ENCODE measurements around the gene HARS1. TPM values are rescaled to one million over a fixed set of nuclear protein-coding genes. Genes with fewer than 3 reads are reported as not detected.
"Not testable (repeated sequence)": the region's sequence is repeated elsewhere in the genome, so short reads cannot be mapped to it uniquely, and the experiment has no call there.

HARS1 gene
- polyA plus RNA-seq, 4 donors = 65.0 to 67.1 (median 66.5) TPM

GRCh38 chr5:140634103-140634502 lies 57.1 kb downstream of the HARS1 start:
- DNase-seq (ENCODE audit: low read depth in 4 of 4, low spot score in 3 of 4) = no peak

GRCh38 chr5:140633501-140633900 lies 57.7 kb downstream of the HARS1 start:
- DNase-seq (ENCODE audit: low read depth in 4 of 4, low spot score in 3 of 4) = no peak

GRCh38 chr5:140633021-140633471 lies 58.1 kb downstream of the HARS1 start, which contains the start of gene CD14:
Gene CD14 (minus strand): TSS chr5:140633175. CDS start chr5:140633071, 104 bp downstream.
- DNase-seq (ENCODE audit: low read depth in 4 of 4, low spot score in 3 of 4) = no peak

- peak in 1 of 4 donors; percentile 3 for DNase-seq (ENCODE audit: low read depth in 4 of 4, low spot score in 3 of 4)
Observed at GRCh38 chr5:140632366-140633020, 58.7 kb downstream of the HARS1 start.

GRCh38 chr5:140631831-140632365 lies 59.3 kb downstream of the HARS1 start:
- peak in 2 of 4 donors; percentile 8 to 14 for DNase-seq (ENCODE audit: low read depth in 4 of 4, low spot score in 3 of 4)

- DNase-seq (ENCODE audit: low read depth in 4 of 4, low spot score in 3 of 4) = no peak
Observed at GRCh38 chr5:140631036-140631417, 60.1 kb downstream of the HARS1 start.

- DNase-seq (ENCODE audit: low read depth in 4 of 4, low spot score in 3 of 4) = no peak
Observed at GRCh38 chr5:140630292-140631035, 60.7 kb downstream of the HARS1 start.

GRCh38 chr5:140628711-140629110 lies 62.5 kb downstream of the HARS1 start:
- DNase-seq (ENCODE audit: low read depth in 4 of 4, low spot score in 3 of 4) = no peak

GRCh38 chr5:140627972-140628371 lies 63.2 kb downstream of the HARS1 start:
- DNase-seq (ENCODE audit: low read depth in 4 of 4, low spot score in 3 of 4) = no peak

- not testable (repeated sequence) for DNase-seq (ENCODE audit: low read depth in 4 of 4, low spot score in 3 of 4)
Observed at GRCh38 chr5:140624886-140625285, 66.3 kb downstream of the HARS1 start.

Other genes with a start within 250 kb of the HARS1 start
- 10 to 100 TPM; 10.4 to 12.5 (median 12.0) TPM for gene EIF4EBP3, start 143.7 kb downstream of the HARS1 start, polyA plus RNA-seq (ENCODE audit: insufficient read length in 4 of 4)
- 10 to 100 TPM; 23.4 to 29.6 (median 26.4) TPM for gene SRA1, start 133.9 kb downstream of the HARS1 start, polyA plus RNA-seq (ENCODE audit: insufficient read length in 4 of 4)
- 10 to 100 TPM; 31.3 to 39.8 (median 33.9) TPM for gene APBB3, start 126.8 kb downstream of the HARS1 start, polyA plus RNA-seq (ENCODE audit: insufficient read length in 4 of 4)
- 10 to 100 TPM; 83.5 to 87.5 (median 85.2) TPM for gene SLC35A4, start 126.5 kb downstream of the HARS1 start, polyA plus RNA-seq (ENCODE audit: insufficient read length in 4 of 4)
- 10 to 100 TPM in 1 of 4 donors, 1 to 10 TPM in 3; 7.3 to 10.0 (median 8.4) TPM for gene CD14, start 58.2 kb downstream of the HARS1 start, polyA plus RNA-seq (ENCODE audit: insufficient read length in 4 of 4)
- 10 to 100 TPM; 15.5 to 18.8 (median 16.9) TPM for gene TMCO6, start 51.9 kb downstream of the HARS1 start, polyA plus RNA-seq (ENCODE audit: insufficient read length in 4 of 4)
- gene NDUFA2, start 43.7 kb downstream of the HARS1 start, polyA plus RNA-seq (ENCODE audit: insufficient read length in 4 of 4) = 100 to 1,000 TPM in 1 of 4 donors, 10 to 100 TPM in 3; 73.4 to 113 (median 79.0) TPM
- gene IK, start 43.5 kb downstream of the HARS1 start, polyA plus RNA-seq (ENCODE audit: insufficient read length in 4 of 4) = 100 to 1,000 TPM; 150 to 164 (median 156) TPM
- 10 to 100 TPM; 13.2 to 15.3 (median 14.3) TPM for gene WDR55, start 26.5 kb downstream of the HARS1 start, polyA plus RNA-seq (ENCODE audit: insufficient read length in 4 of 4)
- gene DND1, start 17.8 kb downstream of the HARS1 start, polyA plus RNA-seq (ENCODE audit: insufficient read length in 4 of 4) = under 1 TPM in 2 of 4 donors, not detected in 2; 0.14 to 0.29 TPM
- gene HARS2, start 85 bp upstream of the HARS1 start, polyA plus RNA-seq (ENCODE audit: insufficient read length in 4 of 4) = 10 to 100 TPM; 42.7 to 47.6 (median 45.9) TPM
- gene ZMAT2, start 9.1 kb upstream of the HARS1 start, polyA plus RNA-seq (ENCODE audit: insufficient read length in 4 of 4) = 100 to 1,000 TPM; 103 to 126 (median 118) TPM
- gene PCDHA1, start 94.8 kb upstream of the HARS1 start, polyA plus RNA-seq (ENCODE audit: insufficient read length in 4 of 4) = under 1 TPM in 1 of 4 donors, not detected in 3; 0.06 TPM
- under 1 TPM; 0.13 to 0.30 (median 0.25) TPM for gene PCDHA2, start 103.5 kb upstream of the HARS1 start, polyA plus RNA-seq (ENCODE audit: insufficient read length in 4 of 4)
- gene PCDHA3, start 109.7 kb upstream of the HARS1 start, polyA plus RNA-seq (ENCODE audit: insufficient read length in 4 of 4) = under 1 TPM; 0.25 to 0.49 (median 0.38) TPM
- 1 to 10 TPM in 2 of 4 donors, under 1 TPM in 2; 0.62 to 1.6 (median 1.1) TPM for gene PCDHA4, start 115.7 kb upstream of the HARS1 start, polyA plus RNA-seq (ENCODE audit: insufficient read length in 4 of 4)
- gene PCDHA5, start 130.2 kb upstream of the HARS1 start, polyA plus RNA-seq (ENCODE audit: insufficient read length in 4 of 4) = under 1 TPM in 3 of 4 donors, not detected in 1; 0.04 to 0.15 (median 0.06) TPM
- gene PCDHA6, start 136.6 kb upstream of the HARS1 start, polyA plus RNA-seq (ENCODE audit: insufficient read length in 4 of 4) = under 1 TPM; 0.13 to 0.51 (median 0.47) TPM
- under 1 TPM; 0.28 to 0.51 (median 0.37) TPM for gene PCDHA7, start 142.9 kb upstream of the HARS1 start, polyA plus RNA-seq (ENCODE audit: insufficient read length in 4 of 4)
- gene PCDHA8, start 149.8 kb upstream of the HARS1 start, polyA plus RNA-seq (ENCODE audit: insufficient read length in 4 of 4) = under 1 TPM in 3 of 4 donors, not detected in 1; 0.04 to 0.07 (median 0.06) TPM
- under 1 TPM in 3 of 4 donors, not detected in 1; 0.01 to 0.11 (median 0.06) TPM for gene PCDHA9, start 157.0 kb upstream of the HARS1 start, polyA plus RNA-seq (ENCODE audit: insufficient read length in 4 of 4)
- gene PCDHA10, start 164.5 kb upstream of the HARS1 start, polyA plus RNA-seq (ENCODE audit: insufficient read length in 4 of 4) = 1 to 10 TPM in 1 of 4 donors, under 1 TPM in 3; 0.05 to 1.7 (median 0.43) TPM
- gene PCDHA11, start 177.6 kb upstream of the HARS1 start, polyA plus RNA-seq (ENCODE audit: insufficient read length in 4 of 4) = under 1 TPM; 0.16 to 0.37 (median 0.27) TPM
- under 1 TPM; 0.03 to 0.24 (median 0.10) TPM for gene PCDHA12, start 183.9 kb upstream of the HARS1 start, polyA plus RNA-seq (ENCODE audit: insufficient read length in 4 of 4)
- under 1 TPM in 3 of 4 donors, not detected in 1; 0.01 to 0.14 (median 0.04) TPM for gene PCDHA13, start 190.8 kb upstream of the HARS1 start, polyA plus RNA-seq (ENCODE audit: insufficient read length in 4 of 4)
- under 1 TPM in 3 of 4 donors, not detected in 1; 0.10 to 0.16 (median 0.11) TPM for gene PCDHAC1, start 234.9 kb upstream of the HARS1 start, polyA plus RNA-seq (ENCODE audit: insufficient read length in 4 of 4)

Data from right renal pelvis (tissue), 4 donors.